BJ (cell line): ENCODE measurements around the gene CCDC183. TPM values are rescaled to one million over a fixed set of nuclear protein-coding genes. Genes with fewer than 3 reads are reported as not detected.

Experiments used
- CTCF ChIA-PET: fragments of 350-600 bp; formaldehyde crosslinking; extraction: SDS; loops from one replicate; lab custom pipeline; 2021; ENCODE audit warnings: antibody characterized with exemption, inconsistent platforms; lab: Yijun Ruan, JAX
- POLR2A ChIA-PET: fragments of 300-600 bp; sonication (Branson Sonifier 250); formaldehyde crosslinking; extraction: SDS; loops from one replicate; lab custom pipeline; 2021; ENCODE audit warnings: antibody characterized with exemption; lab: Charles Lee
- DNase-seq: peaks from one replicate; pipeline ENCODE4 v3.0.0-alpha.2; 2011; ENCODE audit warnings: low read depth
- H3K27me3 ChIP-seq: 2 replicates; pipeline ENCODE4 v1.6.0; 2011; ENCODE audit warnings: low read length; ENCODE audit not compliant: control insufficient read depth, insufficient read depth
- H3K36me3 ChIP-seq: 2 replicates; pipeline ENCODE4 v1.5.1; 2011; ENCODE audit warnings: low read length; ENCODE audit not compliant: control insufficient read depth, insufficient read depth
- H3K4me3 ChIP-seq: 2 replicates; pipeline ENCODE4 v1.5.1; 2011; ENCODE audit warnings: low read depth, mild to moderate bottlenecking, control low read depth, low read length
- polyA plus RNA-seq: library from polyadenylated mRNA; depleted of rRNA; stranded (reverse); fragments of >200 nt; gene quantifications from 2 replicates; pipeline ENCODE4 v1.2.3, GENCODE V29; 2011
- TF ChIP-seq, protein P1 (sequence below): IDR thresholded peaks from 2 replicates; pipeline ENCODE4 v1.5.1; 2011; ENCODE audit warnings: low read depth, mild to moderate bottlenecking, control low read depth, inconsistent platforms, low read length, moderate library complexity; ENCODE audit not compliant: insufficient read depth

Gene CCDC183
- polyA plus RNA-seq, 1 experiment, result 0.20 TPM

GRCh38 chr9:136820971-136821825 lies 25.1 kb downstream of the CCDC183 start:
- CTCF ChIA-PET, result interaction anchor here (1.1 kb wide), 1 partner anchor 21 kb away, joined by 3 read pairs; the partner anchor contains the start of gene AJM1

GRCh38 chr9:136821826-136822544 lies 25.8 kb downstream of the CCDC183 start:
- no peak for DNase-seq
- H3K4me3 ChIP-seq, result no peak overlapping the region
- CTCF ChIA-PET, result interaction anchor here (0.8 to 5.3 kb wide), 2 partner anchors 20 to 23 kb away, joined by 3 to 21 read pairs; partner anchors contain the start of gene AJM1

More at GRCh38 chr9:136820971-136821825, 25.1 kb downstream of the CCDC183 start:
- POLR2A ChIA-PET, result no interaction called here
- Histone ChIP-seq H3K36me3 (peaks cover 17% of the 10 kb centered on the region), H3K4me3 (no peak overlapping the region), H3K27me3 (no peaks in the 10 kb centered on the region)
- TF ChIP-seq, protein P1, sequence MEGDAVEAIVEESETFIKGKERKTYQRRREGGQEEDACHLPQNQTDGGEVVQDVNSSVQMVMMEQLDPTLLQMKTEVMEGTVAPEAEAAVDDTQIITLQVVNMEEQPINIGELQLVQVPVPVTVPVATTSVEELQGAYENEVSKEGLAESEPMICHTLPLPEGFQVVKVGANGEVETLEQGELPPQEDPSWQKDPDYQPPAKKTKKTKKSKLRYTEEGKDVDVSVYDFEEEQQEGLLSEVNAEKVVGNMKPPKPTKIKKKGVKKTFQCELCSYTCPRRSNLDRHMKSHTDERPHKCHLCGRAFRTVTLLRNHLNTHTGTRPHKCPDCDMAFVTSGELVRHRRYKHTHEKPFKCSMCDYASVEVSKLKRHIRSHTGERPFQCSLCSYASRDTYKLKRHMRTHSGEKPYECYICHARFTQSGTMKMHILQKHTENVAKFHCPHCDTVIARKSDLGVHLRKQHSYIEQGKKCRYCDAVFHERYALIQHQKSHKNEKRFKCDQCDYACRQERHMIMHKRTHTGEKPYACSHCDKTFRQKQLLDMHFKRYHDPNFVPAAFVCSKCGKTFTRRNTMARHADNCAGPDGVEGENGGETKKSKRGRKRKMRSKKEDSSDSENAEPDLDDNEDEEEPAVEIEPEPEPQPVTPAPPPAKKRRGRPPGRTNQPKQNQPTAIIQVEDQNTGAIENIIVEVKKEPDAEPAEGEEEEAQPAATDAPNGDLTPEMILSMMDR, result no peak
- no peak for DNase-seq

GRCh38 chr9:136823136-136824046 lies 27.3 kb downstream of the CCDC183 start:
- POLR2A ChIA-PET, result interaction anchor here (0.6 kb wide), 1 partner anchor 11 kb away, joined by 6 read pairs; no protein-coding TSS in a partner anchor
- H3K27me3 ChIP-seq, result no peaks in the 10 kb centered on the region
- TF ChIP-seq, protein P1, result no peak
- CTCF ChIA-PET, result interaction anchor here (5.3 kb wide), 1 partner anchor 19 kb away, joined by 21 read pairs; the partner anchor contains the start of gene AJM1
- H3K36me3 ChIP-seq, result peaks cover 30% of the 10 kb centered on the region
- H3K4me3 ChIP-seq, result no peak overlapping the region
- no peak for DNase-seq

More at GRCh38 chr9:136821826-136822544, 25.8 kb downstream of the CCDC183 start:
- POLR2A ChIA-PET, result interaction anchor here (0.6 kb wide), 1 partner anchor 12 kb away, joined by 6 read pairs; no protein-coding TSS in a partner anchor
- TF ChIP-seq, protein P1, result no peak
- Histone ChIP-seq H3K36me3 (peaks cover 20% of the 10 kb centered on the region), H3K27me3 (no peaks in the 10 kb centered on the region)

DNA sequence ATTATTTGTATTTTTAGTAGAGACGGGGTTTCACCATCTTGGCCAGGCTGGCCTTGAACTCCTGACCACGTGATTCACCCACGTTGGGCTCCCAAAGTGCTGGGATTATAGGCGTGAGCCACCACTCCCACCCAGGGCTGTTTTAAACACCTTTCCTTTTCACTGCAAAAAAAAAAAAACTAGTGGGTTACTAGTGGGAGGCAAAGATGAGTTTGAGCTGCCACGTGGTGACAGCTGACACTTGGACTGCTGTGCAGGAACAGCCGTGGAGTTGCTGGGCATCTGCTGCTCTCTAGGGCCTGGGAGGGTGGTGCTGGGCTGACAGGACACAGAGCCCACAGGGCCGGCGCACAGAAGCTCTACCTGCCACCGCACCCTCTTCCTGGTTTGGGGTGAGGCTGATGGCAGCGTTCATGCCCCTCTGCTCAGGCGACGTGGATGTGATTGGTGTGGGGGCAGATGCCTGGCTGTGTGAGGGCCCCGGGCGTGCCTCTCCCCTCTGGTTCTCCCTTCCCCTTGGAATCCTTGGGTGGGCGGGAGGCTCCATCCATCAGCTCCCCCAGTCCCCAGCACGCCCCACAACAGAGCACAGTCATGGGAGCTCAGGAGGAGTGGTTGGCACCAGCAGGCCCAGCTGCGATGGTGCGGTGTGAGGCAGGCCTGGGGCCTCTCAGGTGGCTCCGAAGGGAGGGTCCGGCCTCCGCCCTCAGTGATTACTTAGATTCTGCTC lies 28.5 kb downstream of the CCDC183 start:
- H3K4me3 ChIP-seq, result no peak overlapping the region

More for the DNA sequence above, 28.5 kb downstream of the CCDC183 start:
- Histone ChIP-seq H3K27me3 (no peaks in the 10 kb centered on the region), H3K36me3 (peaks cover 32% of the 10 kb centered on the region)
- CTCF ChIA-PET, result interaction anchor here (0.6 to 5.3 kb wide), 2 partner anchors 18 to 135 kb away, joined by 3 to 21 read pairs; partner anchors contain the start of gene AJM1
- POLR2A ChIA-PET, result no interaction called here
- TF ChIP-seq, protein P1, result no peak
- DNase-seq, result no peak
